CD4-positive, alpha-beta T cell (primary cell): ENCODE results near the gene FUT6. TPM values are rescaled to one million over a fixed set of nuclear protein-coding genes. Genes with fewer than 3 reads are reported as not detected.

Experiments
- ATAC-seq: fragments of 200-7000 bp; cut with Tn5 transposase; one replicate; pipeline ENCODE4 v1.10.0; 2022; ENCODE audit warnings: mild to moderate bottlenecking; ENCODE audit not compliant: poor library complexity
- CTCF ChIA-PET: fragments of 350-600 bp; sonication (Branson Sonifier 250); formaldehyde crosslinking; loops from one replicate; lab custom pipeline; 2021; ENCODE audit warnings: antibody characterized with exemption, inconsistent platforms; lab: Charles Lee
- POLR2A ChIA-PET: fragments of 350-600 bp; sonication (Branson Sonifier 250); formaldehyde crosslinking; loops from one replicate; lab custom pipeline; 2021; ENCODE audit warnings: antibody characterized with exemption, inconsistent platforms; lab: Charles Lee
- DNase-seq, 14 experiments: peaks; one replicate each; pipeline ENCODE4 v3.0.0-alpha.2; 2013 to 2020; ENCODE audit warnings: mixed read lengths in 2 of 14
- H3K27ac ChIP-seq, 2 donors: one replicate each; pipeline versions ENCODE4 v1.5.1 to v1.7.0; 2013; ENCODE audit warnings: low read length in 2 of 2, low read depth in 1 of 2, mild to moderate bottlenecking in 1 of 2
- H3K27me3 ChIP-seq, 2 experiments: 1 replicate in 1 of 2; 2 replicates in 1 of 2; pipeline versions ENCODE4 v1.6.1 to v1.7.0; 2013; ENCODE audit warnings: low read length in 2 of 2, control low read depth in 1 of 2, mild to moderate bottlenecking in 1 of 2, moderate library complexity in 1 of 2; ENCODE audit not compliant: insufficient read depth in 2 of 2, control insufficient read depth in 1 of 2
- H3K36me3 ChIP-seq: one replicate; pipeline ENCODE4 v1.6.1; 2013; ENCODE audit warnings: low read length, control low read depth; ENCODE audit not compliant: insufficient read depth
- H3K4me1 ChIP-seq: one replicate; pipeline ENCODE4 v1.6.1; 2013; ENCODE audit warnings: low read length, control low read depth; ENCODE audit not compliant: insufficient read depth
- H3K4me3 ChIP-seq: one replicate; pipeline ENCODE4 v1.5.1; 2013; ENCODE audit warnings: mild to moderate bottlenecking, low read length, moderate library complexity
- H3K9me3 ChIP-seq, 2 experiments: 1 replicate in 1 of 2; 2 replicates in 1 of 2; pipeline versions ENCODE4 v1.6.1 to v1.7.0; 2013; ENCODE audit warnings: low read length in 2 of 2, mild to moderate bottlenecking in 2 of 2, control low read depth in 1 of 2, moderate library complexity in 1 of 2; ENCODE audit not compliant: control insufficient read depth in 1 of 2, insufficient read depth in 1 of 2
- H3K27ac Mint-ChIP-seq: one replicate; pipeline ENCODE4 v1.8.0; 2020; ENCODE audit warnings: mixed read lengths
- H3K27me3 Mint-ChIP-seq: one replicate; pipeline ENCODE4 v1.8.0; 2021; ENCODE audit warnings: mixed read lengths
- H3K36me3 Mint-ChIP-seq: one replicate; pipeline ENCODE4 v1.8.0; 2021; ENCODE audit warnings: low read depth, mixed read lengths
- H3K4me1 Mint-ChIP-seq: one replicate; pipeline ENCODE4 v1.8.0; 2021; ENCODE audit warnings: low read depth, mixed read lengths
- H3K4me3 Mint-ChIP-seq: one replicate; pipeline ENCODE4 v1.8.0; 2020; ENCODE audit warnings: mild to moderate bottlenecking, mixed read lengths
- H3K9me3 Mint-ChIP-seq: one replicate; pipeline ENCODE4 v1.8.0; 2020; ENCODE audit warnings: mixed read lengths
- intact Hi-C, 2 experiments: fragments of 100-400 bp; cut with DNase I in 1 of 2; cut with micrococcal nuclease in 1 of 2; formaldehyde crosslinking; loops; one replicate each; pipeline versions ENCODE4 v1.15.1 to v1.9.0; 2023 to 2025; cut with DNase I, micrococcal nuclease
- total RNA-seq, 174 experiments: library from RNA in 2 of 174; stranded (reverse) in 2 of 174; gene quantifications; one replicate each; pipeline ENCODE4 v1.2.3 and lab custom pipeline; 2021 to 2026
- TF ChIP-seq, protein P1 (sequence below): fragments of 200-600 bp; IDR thresholded peaks from one replicate; pipeline ENCODE4 v1.8.0; 2022; ENCODE audit warnings: antibody characterized with exemption, mild to moderate bottlenecking

Gene FUT6
- total RNA-seq, 2 experiments from 2014 or later: 0.17 TPM; not detected in 1

DNA sequence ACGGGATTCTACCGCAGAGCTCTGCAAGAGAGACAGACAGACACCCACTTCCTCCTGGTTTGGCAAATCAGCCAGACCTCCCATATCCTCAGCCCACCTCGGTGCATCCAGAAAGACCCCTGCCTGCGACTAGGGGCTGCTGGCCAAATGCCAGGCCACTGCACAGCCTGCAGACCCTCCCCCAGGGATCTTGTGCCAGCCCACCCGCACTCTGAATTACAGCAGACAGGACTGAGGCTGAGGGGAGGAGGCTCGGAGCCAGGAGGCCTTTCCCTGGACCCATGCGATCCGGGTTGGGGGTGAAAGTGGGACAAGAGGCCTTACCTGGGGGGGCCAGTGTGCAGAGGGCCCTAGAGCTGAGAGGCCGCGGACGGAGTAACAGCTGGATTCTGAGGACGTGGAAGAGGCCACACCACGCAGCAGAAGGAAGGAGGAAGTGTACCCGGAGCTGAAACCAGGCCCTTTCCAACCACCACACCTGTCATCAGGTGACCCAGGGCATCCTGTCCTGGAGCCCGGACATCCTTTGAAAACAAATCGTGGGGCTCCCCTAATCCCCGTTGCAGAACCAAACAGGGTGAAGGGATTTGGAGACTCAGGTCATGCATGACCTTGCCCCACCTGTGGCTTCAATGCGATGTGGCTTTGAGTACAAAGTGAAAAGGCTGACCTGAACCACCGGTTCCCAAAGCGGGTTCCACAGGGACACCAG, 993 bp downstream of the FUT6 start:
- no peak overlapping the region for H3K27ac Mint-ChIP-seq
- Histone ChIP-seq H3K36me3 (no peaks in the 10 kb centered on the region), H3K27me3 (peaks cover 0 to 5% of the 10 kb centered on the region in 2 experiments), H3K27ac (no peak overlapping the region), H3K9me3 (no peaks in the 10 kb centered on the region), H3K4me3 (no peak overlapping the region), H3K4me1 (no peaks in the 10 kb centered on the region)
- no peak overlapping the region for H3K4me3 Mint-ChIP-seq
- H3K36me3 Mint-ChIP-seq: no peaks in the 10 kb centered on the region
- intact Hi-C loops: no loop called here
- TF ChIP-seq, protein P1, sequence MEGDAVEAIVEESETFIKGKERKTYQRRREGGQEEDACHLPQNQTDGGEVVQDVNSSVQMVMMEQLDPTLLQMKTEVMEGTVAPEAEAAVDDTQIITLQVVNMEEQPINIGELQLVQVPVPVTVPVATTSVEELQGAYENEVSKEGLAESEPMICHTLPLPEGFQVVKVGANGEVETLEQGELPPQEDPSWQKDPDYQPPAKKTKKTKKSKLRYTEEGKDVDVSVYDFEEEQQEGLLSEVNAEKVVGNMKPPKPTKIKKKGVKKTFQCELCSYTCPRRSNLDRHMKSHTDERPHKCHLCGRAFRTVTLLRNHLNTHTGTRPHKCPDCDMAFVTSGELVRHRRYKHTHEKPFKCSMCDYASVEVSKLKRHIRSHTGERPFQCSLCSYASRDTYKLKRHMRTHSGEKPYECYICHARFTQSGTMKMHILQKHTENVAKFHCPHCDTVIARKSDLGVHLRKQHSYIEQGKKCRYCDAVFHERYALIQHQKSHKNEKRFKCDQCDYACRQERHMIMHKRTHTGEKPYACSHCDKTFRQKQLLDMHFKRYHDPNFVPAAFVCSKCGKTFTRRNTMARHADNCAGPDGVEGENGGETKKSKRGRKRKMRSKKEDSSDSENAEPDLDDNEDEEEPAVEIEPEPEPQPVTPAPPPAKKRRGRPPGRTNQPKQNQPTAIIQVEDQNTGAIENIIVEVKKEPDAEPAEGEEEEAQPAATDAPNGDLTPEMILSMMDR: no peak
- ATAC-seq (no peak), DNase-seq (no peak)
- peaks cover 8% of the 10 kb centered on the region for H3K27me3 Mint-ChIP-seq
- ChIA-PET CTCF (no interaction called here), POLR2A (no interaction called here)
- H3K9me3 Mint-ChIP-seq: no peaks in the 10 kb centered on the region
- H3K4me1 Mint-ChIP-seq: no peaks in the 10 kb centered on the region

DNA sequence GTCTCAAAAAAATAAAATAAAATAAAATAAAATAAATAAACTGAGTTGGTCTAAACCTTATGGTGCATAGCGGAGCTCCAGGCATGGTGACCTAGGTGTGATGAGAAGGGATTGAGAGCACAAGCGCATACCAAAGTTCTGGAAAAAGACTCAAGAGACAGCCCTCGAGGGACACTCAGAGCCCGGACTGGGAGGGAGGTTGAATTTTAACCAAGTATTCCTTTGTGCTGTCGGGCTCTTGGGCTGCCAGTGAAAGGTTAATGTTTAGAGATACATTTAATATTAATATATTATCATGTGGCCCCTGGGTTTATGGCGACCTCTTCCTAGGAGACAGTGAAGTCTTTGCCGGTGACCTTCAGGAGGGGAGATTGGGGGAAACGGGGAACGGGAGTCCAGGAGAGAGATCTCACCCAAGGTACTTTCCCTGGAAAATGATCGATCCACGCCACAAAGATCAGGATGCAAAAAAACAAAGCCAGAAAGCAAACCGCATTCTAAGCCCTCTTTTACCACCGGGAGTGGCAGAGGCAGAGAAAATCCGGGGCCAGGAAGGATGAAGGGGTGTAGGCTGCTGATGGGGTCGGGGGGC, 1.6 kb downstream of the FUT6 start:
- Histone ChIP-seq H3K27ac (no peak overlapping the region), H3K4me3 (no peak overlapping the region), H3K27me3 (peaks cover 0 to 5% of the 10 kb centered on the region in 2 experiments), H3K36me3 (no peaks in the 10 kb centered on the region), H3K9me3 (no peaks in the 10 kb centered on the region), H3K4me1 (no peaks in the 10 kb centered on the region)
- intact Hi-C loops: no loop called here
- Mint-ChIP-seq H3K9me3 (no peaks in the 10 kb centered on the region), H3K4me1 (no peaks in the 10 kb centered on the region), H3K4me3 (no peak overlapping the region), H3K27me3 (peaks cover 8% of the 10 kb centered on the region), H3K36me3 (no peaks in the 10 kb centered on the region), H3K27ac (no peak overlapping the region)
- ATAC-seq (no peak), DNase-seq (no peak)
- CTCF ChIA-PET: no interaction called here
- TF ChIP-seq, protein P1: no peak
- POLR2A ChIA-PET: no interaction called here

DNA sequence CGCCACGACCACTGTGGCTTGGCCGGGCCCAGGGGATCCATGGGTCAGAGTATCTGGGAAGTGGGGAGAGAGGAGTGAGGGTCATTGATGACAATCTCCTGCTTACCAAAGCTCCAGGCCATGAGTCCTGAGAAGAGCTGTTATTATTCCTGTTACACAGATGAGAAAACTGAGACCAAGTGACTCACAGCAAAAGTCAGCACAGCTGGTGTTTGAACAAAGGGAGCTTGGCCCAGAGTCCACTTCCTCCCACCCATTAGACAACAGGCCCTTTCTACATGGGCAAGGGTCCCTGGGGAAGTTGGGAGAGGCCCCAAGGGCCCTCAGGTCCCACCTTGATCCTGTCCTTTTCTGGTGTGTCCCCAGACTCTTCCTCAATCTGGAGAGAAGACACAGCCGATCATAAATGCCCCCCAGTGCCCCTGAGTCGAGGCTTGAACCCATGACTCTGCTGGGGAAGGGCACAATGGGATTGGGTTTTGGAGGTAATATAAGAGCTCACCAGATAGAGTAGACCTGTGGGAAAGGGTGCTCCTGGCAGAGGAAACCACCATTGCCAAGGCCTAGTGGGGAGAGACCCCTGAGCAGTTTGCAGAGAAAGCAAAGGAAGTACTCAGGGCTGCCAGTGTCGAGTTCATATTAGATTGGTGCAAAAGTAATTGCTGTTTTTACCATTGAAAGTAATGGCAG, 6.8 kb downstream of the FUT6 start:
- peaks cover 5% of the 10 kb centered on the region for H3K36me3 Mint-ChIP-seq
- no peak overlapping the region for H3K4me3 ChIP-seq
- intact Hi-C loops: no loop called here
- H3K4me3 Mint-ChIP-seq: no peak overlapping the region
- peaks cover 0 to 6% of the 10 kb centered on the region in 2 experiments for H3K9me3 ChIP-seq
- H3K4me1 ChIP-seq: peaks cover 17% of the 10 kb centered on the region
- H3K27me3 ChIP-seq: peaks cover 0 to 3% of the 10 kb centered on the region in 2 experiments
- H3K27ac Mint-ChIP-seq: no peak overlapping the region
- DNase-seq: no peak
- H3K4me1 Mint-ChIP-seq: peaks cover 11% of the 10 kb centered on the region
- no peak for ATAC-seq
- no peaks in the 10 kb centered on the region for H3K9me3 Mint-ChIP-seq
- ChIA-PET POLR2A (no interaction called here), CTCF (no interaction called here)
- no peaks in the 10 kb centered on the region for H3K36me3 ChIP-seq
- TF ChIP-seq, protein P1: no peak
- H3K27me3 Mint-ChIP-seq: no peaks in the 10 kb centered on the region
- no peak overlapping the region for H3K27ac ChIP-seq
